Medulla oblongata (tissue), 1 donor: ENCODE data around the gene ARID4B.
"Not testable (repeated sequence)": the region's sequence is repeated elsewhere in the genome, so short reads cannot be mapped to it uniquely, and the experiment has no call there.

ENCODE experiments used
- DNase-seq: peaks from one replicate; pipeline ENCODE4 v3.0.0-alpha.2; 2015; ENCODE audit errors: extremely low spot score

ARID4B gene

DNA sequence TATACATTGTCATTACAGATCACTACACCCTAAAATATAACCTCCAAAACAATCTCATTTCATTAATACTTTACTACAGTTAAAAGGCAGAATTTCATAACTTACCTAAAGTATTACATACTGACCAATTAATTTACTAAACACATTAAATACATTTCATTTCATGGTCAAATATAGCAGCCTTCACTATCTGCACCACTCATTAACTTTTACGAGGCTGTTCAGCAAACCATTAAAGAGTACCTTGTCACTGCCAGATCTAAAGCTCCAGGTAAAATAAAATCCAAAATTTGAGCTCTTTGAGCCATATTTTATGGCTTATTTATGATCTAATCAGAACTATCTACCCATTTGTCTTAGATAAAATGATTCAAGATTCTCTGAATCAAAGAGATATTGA, 100.6 kb downstream of the ARID4B start:
- DNase-seq: no peak

DNA sequence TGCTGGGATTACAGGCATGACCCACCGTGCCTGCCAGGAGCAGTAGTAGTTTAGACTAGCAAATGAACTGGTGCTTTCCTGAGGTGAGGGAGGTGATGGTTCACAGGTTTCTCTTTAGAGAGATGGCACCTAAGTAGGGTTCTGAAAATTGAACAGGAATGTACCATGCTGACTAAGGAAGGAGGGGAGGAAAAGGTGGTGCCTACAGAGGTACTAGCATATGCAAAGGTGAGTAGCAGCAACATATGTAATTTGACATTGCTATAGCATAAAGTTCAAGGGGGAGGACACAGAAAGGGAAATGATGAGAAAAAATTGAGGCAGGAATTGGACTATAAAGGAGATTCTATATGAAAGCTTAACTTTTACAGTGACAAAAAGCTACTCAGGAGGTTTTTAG, 101.0 kb downstream of the ARID4B start:
- no peak for DNase-seq

DNA sequence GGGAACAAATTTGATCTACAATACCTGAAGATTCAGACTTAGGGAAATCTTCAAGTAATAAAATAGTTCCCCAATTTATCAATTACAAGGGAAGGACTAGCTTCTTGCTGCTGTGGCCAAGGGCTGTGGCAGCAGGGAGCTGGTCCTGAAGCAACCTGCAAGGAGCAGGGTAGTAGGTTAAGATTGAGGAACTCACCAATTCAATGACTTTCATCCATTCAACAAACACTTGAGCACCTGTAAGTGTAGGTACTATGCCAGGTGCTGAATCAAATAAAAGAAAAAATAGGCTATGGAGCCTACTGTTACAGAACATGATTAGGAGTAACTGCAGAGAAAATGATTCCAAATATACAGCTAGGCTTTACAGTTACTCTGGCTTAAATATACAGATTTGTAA, 102.7 kb downstream of the ARID4B start:
- DNase-seq: no peak

DNA sequence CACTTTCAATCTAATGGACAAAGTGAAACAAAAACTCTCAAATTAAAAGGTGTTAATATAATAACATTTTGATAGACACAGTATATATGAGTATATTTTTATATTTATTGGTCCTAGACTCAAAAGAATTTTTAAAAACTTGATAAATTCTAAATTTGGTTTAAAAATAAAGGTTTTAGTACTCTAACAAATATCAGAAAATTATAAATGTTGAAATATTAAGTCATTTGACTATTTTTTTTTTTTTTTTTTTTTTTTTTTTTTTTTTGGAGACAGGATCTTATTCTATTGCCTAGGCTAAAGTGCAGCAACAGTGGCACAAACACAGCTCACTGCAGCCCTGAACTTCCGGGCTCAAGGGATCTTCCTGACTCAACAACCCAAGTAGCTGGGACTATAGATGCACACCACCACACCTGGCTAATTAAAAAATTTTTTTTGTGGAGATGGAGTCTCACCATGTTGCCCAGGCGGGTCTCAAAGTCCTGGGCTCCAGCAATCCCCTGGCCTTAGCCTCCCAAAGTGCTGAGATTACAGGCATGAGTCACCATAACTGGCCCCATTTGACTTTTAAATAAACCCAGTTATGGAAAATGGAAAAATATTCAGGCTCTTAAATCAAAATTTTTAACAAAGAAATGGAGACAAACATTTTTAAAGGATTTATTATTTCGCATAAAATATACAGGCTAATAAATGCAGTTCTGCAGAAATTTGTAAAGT, 106.2 kb downstream of the ARID4B start:
- DNase-seq: no peak

DNA sequence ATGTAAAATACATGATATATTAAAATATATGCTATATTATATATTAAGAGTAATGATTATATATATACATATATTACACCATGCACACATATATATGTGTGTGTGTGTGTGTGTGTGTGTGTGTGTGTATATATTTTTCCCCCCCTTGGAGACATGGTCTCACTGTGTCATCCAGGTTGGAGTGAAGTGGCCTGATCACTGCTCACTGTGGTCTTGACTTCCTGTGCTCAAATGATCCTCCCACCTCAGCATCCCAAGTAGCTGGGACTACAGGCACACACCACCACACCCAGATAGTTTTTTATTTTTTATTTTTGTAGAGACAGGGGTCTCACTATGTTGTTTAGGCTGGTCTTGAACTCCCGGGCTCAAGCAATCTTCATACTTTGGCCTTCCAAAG, 112.5 kb downstream of the ARID4B start:
- no peak for DNase-seq

DNA sequence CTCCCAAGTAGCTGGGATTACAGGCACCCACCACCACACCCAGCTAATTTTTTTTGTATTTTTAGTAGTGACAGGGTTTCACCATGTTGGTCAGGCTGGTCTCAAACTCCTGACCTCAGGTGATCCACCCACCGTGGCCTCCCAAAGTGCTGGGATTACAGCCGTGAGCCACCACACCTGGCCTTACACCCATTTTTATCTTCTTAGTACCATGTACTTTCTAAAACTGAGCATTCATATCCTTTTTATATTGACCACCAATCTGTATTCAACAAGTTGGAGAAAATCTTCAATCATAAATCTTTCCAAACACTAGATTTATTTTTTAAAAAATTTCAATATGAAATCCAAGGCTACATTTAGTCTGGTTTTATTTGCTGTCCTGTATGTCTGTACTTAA, 113.0 kb downstream of the ARID4B start:
- DNase-seq: not testable (repeated sequence)

DNA sequence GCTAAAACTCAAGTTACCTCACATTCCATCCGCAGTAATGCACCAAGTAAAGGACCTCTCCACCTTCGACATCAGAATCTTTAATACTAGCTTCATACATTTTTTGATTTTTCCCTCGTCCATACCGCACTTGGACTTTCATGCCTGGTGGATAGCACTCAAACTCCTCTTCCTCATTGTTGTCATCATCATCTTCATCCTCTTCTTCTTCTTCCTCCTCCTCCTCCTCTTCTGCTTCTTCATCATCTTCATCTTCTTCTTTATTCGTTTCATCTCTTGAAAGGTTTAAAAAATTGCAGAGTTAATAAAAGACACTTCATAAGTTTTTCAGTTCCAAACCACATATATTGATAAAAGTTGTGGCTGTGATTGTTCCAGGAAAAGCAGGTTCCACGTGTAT, 114.2 kb downstream of the ARID4B start:
- no peak for DNase-seq

DNA sequence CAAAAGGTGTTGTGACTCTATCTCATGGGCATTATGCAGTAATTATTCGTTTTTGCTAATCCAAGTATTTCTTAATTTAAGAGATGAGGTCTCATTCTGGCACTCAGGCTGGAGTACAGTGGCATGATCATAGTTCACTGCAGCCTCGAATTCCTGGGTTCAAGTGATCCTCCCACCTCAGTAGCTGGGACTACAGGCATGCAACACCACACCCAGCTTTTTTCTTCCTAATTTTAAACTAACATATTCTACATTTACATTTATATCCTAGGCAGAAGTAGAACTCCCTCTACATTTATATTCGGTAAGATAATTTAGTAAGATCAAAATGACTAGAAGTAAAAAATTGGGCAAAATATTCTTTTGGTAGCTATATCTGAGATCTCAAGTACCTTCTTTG, 116.5 kb downstream of the ARID4B start:
- DNase-seq: no peak

DNA sequence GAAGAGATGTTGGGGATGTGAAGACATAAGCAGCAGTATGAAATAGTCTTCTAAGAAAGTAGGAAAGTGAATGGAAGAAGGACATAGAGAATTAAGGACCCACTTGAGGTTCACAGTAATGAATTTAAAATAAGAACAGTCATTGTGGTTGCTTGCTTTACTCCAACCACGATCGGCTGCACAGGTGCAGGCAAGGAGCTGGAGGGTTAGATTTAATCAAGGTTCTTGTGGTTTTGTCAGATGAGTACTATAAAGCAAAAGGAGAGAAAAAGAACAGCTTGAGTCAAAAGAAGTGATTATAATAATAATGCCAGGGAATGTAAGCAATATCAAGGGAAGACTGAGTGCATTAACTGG, 120.8 kb downstream of the ARID4B start:
- DNase-seq: no peak

DNA sequence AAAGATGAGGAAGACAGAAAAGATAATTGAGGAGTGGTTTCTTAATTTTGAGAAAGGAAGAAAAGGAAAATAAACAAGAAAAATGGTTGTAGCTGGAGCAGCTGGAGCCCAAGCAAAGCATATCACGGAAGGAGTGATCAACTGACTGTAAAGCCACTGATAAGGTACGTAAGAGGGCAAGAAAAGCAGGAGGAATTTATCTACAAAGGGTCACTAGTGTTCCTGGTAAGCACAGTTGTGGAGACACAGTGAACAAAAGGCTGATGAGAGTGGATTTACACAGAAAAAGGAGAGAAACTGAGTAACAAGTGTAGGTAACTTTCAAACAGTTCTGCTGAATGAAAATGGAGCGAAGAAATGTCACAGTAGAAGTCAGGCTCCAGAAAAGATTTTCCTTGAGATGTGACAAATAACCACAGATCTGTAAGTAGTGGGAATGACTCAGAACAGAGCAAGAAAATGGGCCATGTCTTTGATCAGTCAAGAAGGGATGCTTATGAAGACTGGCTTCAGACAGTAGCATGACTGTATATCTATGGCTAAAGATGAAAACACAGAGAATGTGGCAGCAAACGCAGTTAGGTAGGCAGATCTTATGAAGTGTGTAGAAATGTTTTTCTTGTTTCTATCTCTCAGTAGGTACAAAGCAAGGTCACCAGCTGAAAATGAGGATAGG, 121.3 kb downstream of the ARID4B start:
- DNase-seq: no peak

DNA sequence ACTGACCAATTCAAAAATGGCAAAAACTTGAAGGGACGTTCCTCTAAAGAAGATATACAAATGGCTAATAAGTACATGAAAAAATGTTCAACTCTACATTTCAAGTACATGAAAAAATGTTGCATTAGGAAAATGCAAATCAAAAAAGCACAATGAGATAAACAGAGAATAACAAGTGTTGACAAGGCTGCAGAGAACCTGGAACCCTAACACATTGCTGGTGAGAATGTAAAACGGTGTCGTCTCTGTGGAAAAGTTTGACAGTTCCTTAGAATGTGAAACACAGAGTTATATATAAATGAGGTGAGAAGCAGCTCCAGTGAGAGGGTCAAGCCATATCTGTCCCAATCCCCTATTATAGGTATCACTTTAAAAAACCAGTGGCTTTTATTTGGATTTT, 122.3 kb downstream of the ARID4B start:
- no peak for DNase-seq

DNA sequence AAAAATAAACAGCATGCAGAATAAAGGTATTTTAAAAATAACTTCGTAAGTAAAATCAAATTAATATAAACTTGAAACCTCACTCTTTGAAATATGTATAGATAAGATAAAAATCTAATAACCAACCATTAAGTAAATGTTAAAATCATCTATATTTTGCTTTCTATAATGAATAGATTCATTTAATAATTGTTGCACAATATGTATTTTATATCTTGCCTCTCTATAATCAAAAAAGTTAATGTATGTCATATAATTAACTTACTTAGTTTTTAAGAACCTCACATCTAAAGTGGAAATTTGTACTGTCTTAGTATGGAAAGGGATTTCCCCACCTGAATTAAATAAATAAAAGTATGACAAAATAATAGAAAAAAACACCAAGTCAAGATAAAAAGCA, 124.6 kb downstream of the ARID4B start:
- no peak for DNase-seq

DNA sequence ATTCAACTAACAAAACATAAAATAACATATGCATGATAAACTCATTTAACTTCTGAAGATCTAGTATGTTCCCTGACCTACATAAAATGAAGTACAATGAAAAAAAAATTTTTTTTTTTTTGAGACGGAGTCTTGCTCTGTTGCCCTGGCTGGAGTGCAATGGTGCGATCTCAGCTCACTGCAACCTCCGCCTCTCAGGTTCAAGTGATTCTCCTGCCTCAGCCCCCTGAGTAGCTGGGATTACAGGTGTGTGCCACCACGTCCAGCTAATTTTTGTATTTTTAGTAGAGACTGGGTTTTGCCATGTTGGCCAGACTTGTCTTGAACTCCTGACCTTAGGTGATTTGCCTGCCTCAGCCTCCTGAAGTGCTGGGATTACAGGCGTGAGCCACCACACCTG, 125.5 kb downstream of the ARID4B start:
- DNase-seq: not testable (repeated sequence)

DNA sequence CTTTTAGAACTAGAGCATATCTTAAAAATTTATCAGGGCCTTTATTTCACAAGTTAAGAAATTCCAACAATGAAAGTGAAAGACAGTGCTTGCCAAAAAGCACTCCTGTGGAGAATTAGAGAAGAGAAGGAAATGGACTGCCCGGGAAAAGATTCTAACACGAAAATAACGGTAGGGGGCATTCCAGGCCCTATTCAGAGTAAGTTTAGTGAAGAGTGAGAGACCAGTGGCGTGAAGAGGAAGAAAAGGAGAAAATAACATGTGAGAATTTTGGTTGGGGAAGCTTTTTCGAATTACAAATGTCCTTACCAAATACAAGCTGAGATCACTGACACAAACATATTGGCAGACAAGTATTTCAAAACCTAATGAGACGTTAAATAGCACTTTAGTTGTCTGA, 128.5 kb downstream of the ARID4B start:
- DNase-seq: peak; percentile 71

DNA sequence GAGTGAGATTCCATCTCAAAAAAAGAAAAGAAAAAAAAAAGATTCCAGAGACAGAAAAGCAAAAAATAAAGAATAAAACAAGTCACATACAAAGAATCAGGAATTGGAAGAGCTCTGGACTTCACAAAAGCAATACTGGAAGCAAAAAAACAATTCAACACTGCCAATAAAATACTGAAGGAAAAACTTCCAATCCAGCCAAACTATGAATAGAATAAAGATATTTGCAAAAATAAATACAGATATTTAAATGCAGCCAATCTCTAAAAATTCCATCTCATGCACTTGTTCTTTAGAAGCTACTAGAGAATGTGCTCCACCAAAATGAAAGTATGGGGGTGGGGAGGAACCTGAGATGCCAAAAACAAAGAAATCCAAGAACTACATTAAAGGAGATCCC, 137.5 kb downstream of the ARID4B start:
- DNase-seq: no peak

DNA sequence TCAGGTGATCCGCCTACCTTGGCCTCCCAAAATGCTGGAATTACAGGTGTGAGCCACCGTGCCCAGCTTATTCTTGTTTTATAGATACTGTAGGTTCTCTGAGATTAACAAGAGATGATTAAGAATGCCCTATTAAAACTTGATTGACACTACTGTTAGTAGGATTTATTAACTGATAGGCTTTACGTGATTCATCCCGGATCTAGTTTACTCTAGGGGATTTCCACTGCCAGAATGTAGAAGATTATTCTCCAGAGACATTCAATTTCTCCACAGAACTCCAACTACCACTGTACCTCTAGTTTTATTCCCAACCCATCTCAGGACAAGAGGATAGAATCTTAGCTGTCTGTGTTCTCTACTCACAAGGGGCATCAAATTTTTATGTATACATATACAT, 140.7 kb downstream of the ARID4B start:
- DNase-seq: no peak

DNA sequence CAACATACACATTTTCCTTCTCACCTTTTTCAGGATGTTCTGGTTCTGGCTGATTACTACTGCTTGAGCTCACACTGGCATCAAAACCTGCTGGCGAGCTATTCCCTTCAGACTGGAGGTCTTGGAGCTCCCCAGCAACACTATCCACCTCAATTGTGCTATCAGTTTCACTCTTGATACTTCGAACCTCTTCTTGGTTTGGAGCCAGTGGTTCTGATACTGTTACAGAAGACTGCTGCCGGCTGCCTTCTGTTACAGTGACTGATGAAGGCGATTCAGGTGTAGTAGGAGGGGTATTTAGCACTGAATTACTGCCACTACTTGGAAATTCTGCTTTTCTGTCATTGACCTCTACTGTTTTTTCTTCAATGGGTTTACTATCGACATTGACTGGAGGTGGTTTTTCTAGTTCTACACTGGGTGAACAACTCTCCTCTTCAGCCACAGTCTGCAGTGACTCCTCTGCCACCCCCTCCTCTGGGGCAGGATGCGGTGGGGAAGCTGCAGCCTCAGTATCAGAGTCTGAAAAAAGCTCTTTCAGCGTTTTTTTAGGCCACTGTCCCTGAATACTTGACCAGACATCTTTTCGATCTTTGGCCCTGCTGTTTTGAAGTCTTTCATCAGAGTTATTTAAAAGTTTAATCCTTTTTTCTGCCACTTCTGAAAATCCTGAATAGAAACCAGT, 146.3 kb downstream of the ARID4B start:
- no peak for DNase-seq

DNA sequence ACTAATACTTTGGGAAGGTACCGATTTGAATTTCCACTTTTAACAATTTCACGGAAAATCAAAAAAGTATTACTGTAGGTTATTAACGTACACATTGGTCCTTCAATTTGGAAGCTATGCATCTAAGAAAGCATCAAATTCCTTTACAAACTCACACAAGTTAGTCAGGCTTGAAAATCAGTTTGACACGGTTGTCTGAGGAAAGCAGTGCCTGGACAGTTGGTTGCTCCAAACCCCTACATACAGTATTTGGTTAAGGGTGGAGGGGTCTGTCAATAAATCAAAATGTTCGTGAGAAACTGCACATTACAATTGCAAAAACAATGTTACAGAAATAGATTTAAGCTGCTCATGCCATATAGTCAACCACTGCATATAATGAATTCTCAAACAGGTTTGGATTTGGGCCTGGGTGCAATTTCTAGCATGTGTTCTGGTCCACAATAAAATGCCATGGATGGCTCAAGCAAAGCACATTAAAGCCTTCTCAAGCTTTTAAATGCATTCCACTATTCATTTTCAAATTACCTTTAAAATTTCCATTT, 147.0 kb downstream of the ARID4B start:
- no peak for DNase-seq

DNA sequence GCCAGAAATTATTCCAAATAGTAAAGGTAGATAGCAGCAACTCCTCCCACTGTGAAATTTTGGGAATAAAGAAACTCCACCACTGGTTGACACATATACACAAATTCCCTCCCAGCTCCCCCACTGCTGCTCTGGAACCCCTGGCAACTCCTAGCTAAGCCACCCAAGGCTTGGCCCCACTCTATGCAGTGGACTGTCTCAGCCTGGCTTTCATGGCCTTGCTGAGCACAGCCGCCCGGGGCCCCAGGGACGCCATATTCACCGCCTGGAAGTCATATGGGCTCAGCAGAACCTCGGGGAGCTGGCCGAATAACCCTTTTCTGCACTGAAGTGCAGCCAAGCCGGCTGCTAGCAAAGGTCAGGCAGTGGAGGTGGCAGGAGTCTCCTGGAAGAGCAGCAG, 151.5 kb downstream of the ARID4B start:
- DNase-seq: no peak

DNA sequence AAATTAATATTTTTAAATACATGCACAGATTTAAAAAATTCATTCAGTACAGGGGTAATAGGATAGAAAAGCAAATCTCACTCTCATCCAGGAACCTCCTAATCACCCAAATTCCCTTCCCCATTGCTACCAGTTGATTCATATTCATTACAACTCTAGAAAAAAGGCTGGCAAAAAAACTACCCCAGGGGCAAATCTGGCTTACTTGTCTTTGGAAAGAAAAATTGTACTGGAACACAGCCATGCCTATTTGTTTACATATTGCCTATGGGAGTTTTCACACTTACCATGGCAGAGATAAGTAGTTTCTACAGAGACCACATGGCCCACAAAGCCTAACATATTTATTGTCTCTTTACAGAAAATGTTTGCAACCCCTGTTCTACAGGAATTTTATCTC, 158.0 kb downstream of the ARID4B start:
- no peak for DNase-seq

DNA sequence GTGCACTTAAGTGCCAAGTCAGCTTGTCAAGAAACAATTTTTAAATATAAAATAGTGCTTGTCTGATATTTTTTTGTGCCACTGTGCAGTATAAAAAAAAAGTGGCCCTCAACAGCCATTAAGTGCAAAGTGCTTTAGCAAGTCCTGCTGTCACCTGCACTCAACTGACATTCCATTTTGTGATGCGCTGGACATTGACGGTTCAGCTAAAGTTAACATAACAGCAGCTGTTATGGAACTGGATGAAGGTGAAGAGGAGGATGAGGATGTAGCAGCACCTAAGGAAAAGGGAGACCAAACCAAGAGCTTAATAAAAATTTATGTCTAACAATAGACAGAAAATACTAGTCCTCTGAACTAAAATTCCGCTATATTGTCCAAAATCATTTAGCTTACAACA, 159.6 kb downstream of the ARID4B start:
- no peak for DNase-seq

DNA sequence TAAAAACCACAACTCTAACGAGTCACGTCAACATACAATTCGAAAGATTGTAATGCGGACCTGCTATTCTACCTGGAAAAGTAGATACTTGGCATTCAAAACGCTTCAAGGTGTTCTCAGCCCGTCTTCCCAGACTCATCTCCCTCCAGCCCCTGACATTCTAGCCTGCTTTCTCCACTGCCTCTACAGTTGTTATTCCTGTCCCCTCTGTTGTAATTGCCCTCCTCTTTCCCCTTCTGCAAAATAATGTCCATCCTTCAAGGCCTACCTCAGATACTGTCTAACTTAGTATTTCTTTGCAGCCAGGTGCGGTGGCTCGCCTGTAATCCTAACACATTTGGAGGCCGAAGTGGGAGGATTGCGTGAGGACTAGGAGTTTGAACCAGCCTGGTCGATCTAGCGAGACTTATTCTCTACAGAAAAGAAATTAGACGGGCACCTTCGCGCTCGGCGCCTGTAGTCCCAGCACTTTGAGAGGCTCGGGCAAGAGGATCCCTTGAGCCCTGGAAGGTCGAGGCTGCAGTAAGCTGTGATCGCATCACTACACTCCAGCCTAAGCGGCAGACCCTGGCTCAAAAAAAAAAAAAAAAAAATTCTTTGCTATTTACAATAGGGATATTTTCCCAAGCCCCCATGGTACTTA, 166.2 kb downstream of the ARID4B start:
- no peak for DNase-seq
